ENCODE results near the gene FRS2.

Gene FRS2

DNA sequence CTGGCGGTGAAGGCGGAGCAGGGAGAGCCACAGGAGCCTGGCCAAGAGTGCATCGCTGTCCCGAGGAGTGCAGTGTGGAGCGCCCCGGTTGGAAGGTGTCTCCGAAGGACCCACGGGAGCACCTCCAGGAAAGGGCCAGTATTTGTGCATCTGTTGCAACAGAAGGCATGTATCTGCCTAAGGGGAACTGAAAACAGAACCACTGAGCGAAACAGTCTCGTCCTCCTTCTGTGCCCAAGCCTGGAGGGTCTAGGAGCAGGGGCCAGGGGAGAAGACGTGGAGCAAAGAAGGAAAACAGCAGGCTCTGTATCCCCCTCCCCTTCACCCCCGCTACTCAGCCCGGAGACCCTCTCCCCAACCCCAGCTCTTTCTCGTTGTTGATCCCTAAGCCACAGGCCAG is 145.8 kb downstream of the FRS2 start:
- no peak for DNase-seq (ENCODE audit: low spot score)
- TF ChIP-seq, protein P1, sequence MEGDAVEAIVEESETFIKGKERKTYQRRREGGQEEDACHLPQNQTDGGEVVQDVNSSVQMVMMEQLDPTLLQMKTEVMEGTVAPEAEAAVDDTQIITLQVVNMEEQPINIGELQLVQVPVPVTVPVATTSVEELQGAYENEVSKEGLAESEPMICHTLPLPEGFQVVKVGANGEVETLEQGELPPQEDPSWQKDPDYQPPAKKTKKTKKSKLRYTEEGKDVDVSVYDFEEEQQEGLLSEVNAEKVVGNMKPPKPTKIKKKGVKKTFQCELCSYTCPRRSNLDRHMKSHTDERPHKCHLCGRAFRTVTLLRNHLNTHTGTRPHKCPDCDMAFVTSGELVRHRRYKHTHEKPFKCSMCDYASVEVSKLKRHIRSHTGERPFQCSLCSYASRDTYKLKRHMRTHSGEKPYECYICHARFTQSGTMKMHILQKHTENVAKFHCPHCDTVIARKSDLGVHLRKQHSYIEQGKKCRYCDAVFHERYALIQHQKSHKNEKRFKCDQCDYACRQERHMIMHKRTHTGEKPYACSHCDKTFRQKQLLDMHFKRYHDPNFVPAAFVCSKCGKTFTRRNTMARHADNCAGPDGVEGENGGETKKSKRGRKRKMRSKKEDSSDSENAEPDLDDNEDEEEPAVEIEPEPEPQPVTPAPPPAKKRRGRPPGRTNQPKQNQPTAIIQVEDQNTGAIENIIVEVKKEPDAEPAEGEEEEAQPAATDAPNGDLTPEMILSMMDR (IDR thresholded peaks at IDR 0.05; ENCODE audit: extremely low read depth, missing control alignments): no peak

DNA sequence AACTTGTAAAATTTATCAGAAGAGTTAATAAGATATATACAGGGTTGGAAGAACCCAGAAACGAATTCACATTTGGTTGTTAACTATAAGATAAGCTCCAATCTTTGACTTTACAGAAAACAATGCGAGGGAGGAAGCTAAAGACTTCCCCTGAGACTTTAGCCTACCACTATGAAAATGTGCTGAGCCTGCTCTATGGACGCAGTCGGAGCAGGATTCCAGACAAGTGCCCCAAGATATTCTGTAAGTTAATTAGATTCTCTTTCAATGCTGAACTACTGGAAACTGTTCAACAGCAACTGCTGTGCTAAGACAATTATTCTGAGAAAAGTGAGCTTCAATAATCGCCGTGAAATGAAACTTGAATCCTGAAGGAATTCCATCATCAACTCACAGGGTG is 148.9 kb downstream of the FRS2 start:
- DNase-seq (ENCODE audit: low spot score): no peak
- TF ChIP-seq, protein P1 (IDR thresholded peaks at IDR 0.05; ENCODE audit: extremely low read depth, missing control alignments): no peak

DNA sequence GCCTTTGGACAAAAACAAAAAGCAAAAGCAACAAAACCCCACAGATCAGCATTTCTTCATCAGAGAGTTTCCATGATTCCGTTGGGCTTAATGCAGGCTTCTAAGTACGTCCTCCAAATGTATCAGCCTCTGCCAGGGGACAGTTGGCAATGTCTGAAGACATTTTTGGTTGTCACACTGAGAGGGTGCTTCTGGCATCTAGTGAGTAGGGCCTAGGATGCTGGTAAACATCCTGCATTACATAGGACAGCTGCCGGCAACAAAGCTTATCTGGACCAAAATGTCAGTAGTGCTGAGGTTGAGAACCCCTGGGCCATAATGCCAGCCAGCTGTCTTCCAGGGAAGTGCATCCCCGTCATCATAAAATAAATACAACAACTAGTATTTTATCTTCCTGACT is 149.9 kb downstream of the FRS2 start:
- DNase-seq (ENCODE audit: low spot score): no peak
- TF ChIP-seq, protein P1 (IDR thresholded peaks at IDR 0.05; ENCODE audit: extremely low read depth, missing control alignments): no peak

DNA sequence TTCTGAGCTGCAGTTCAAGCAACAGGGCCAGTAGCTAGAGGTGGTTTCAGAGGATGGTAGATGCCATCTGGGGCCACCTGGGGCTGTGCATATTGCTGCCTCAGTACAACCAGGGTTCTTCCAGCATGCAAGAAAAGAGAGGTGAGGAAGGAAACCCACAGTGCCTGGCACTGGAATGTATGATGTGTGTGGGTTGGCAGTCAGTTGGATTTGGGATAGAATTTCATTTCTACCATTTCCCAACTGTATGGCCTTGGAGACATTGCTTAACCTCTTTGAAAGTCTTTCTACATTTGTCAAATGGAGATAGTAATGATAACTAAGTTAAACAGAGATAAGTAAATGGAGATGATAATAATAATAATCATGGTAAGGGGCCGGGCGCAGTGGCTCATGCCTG is 150.7 kb downstream of the FRS2 start:
- DNase-seq (ENCODE audit: low spot score): no peak
- TF ChIP-seq, protein P1 (IDR thresholded peaks at IDR 0.05; ENCODE audit: extremely low read depth, missing control alignments): no peak

DNA sequence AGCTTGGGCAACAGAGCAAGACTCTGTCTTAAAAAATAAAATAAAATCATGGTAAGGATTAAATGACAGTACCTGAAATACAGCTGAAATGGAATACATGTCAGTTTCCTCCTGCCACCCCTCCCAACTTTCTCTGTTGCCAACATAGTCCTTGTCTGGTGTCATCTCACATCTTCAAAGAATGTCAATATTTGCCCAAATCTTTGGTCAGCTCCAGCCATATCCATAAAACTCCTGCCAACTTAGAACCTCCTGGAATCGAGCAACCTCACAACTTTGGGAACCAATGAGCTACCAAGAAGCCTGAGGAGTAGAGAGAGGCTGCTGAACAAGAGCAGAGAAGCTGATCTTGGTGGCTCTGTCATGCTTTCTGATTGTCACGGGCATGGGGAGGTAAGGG is 151.4 kb downstream of the FRS2 start:
- TF ChIP-seq, protein P1 (IDR thresholded peaks at IDR 0.05; ENCODE audit: extremely low read depth, missing control alignments): no peak
- DNase-seq (ENCODE audit: low spot score): no peak

DNA sequence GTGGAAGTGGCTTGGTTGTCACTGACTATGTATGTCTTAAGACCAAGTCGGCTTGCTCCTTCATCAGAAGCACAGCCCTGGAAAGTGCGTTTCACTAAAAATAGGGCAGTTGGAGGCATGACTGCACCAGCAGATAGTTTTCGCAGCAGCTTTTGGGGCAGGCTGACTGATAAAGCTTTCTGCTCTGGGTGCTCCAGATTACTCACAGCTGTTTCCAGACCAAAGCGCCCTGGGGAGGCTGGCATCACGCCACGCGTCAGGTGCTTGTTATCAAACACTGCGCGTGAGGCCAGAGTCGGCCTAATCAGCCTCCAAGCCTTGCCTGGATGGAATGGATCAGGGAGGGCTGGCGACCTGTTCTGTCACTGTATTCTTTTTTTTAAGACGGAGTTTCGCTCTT is 153.8 kb downstream of the FRS2 start:
- TF ChIP-seq, protein P1 (IDR thresholded peaks at IDR 0.05; ENCODE audit: extremely low read depth, missing control alignments): no peak
- no peak for DNase-seq (ENCODE audit: low spot score)

DNA sequence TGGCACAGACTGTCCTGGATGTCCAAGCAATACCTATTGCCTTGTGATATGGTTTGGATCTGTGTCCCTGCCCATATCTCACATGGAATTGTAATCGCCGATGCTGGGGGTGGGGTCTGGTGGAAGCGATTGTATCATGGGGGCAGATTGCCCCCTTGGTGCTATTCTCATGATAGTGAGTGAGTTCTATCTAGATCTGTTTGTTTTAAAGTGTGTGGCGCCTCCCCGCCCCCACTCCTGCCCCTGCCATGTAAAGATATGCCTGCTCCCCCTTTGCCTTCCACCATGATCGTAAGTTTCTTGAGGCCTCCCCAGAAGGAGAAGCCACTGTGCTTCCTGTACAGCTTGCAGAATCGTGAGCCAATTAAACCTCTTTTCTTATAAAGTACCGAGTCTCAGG is 157.3 kb downstream of the FRS2 start:
- no peak for DNase-seq (ENCODE audit: low spot score)
- TF ChIP-seq, protein P1 (IDR thresholded peaks at IDR 0.05; ENCODE audit: extremely low read depth, missing control alignments): no peak
